MCF 10A (cell line): ENCODE data around the gene CABLES1. TPM values are rescaled to one million over a fixed set of nuclear protein-coding genes. Genes with fewer than 3 reads are reported as not detected.

ENCODE experiments used
- BruUV-seq: library from RNA; stranded (reverse); fragments of 400-500 nt; replicated peaks from 2 replicates; lab custom pipeline; 2021; lab: Mats Ljungman, UMichigan
- CTCF ChIA-PET: fragments of 300-600 bp; sonication (Branson Sonifier 250); formaldehyde crosslinking; extraction: SDS; loops from one replicate; lab custom pipeline; 2021; ENCODE audit warnings: antibody characterized with exemption, inconsistent platforms; lab: Yijun Ruan, JAX
- POLR2A ChIA-PET: fragments of 300-600, 350-650 bp; sonication (Branson Sonifier 250); formaldehyde crosslinking; extraction: SDS; loops from one replicate; lab custom pipeline; 2020; ENCODE audit warnings: antibody characterized with exemption, inconsistent platforms; lab: Yijun Ruan, JAX
- DNase-seq: peaks from one replicate; pipeline ENCODE4 v3.0.0-alpha.2; 2018; ENCODE audit not compliant: unreplicated experiment
- H3K27ac Mint-ChIP-seq: one replicate; pipeline ENCODE4 v1.8.0; 2022; ENCODE audit warnings: mild to moderate bottlenecking, low read depth, mixed read lengths; ENCODE audit not compliant: unreplicated experiment
- H3K27me3 Mint-ChIP-seq: one replicate; pipeline ENCODE4 v1.8.0; 2022; ENCODE audit warnings: mixed read lengths; ENCODE audit not compliant: insufficient read depth, unreplicated experiment
- H3K36me3 Mint-ChIP-seq: one replicate; pipeline ENCODE4 v1.8.0; 2022; ENCODE audit warnings: mild to moderate bottlenecking, moderate library complexity, mixed read lengths; ENCODE audit not compliant: insufficient read depth, unreplicated experiment
- H3K4me1 Mint-ChIP-seq: one replicate; pipeline ENCODE4 v1.8.0; 2022; ENCODE audit warnings: mixed read lengths; ENCODE audit not compliant: insufficient read depth, unreplicated experiment
- H3K4me3 Mint-ChIP-seq: one replicate; pipeline ENCODE4 v1.8.0; 2022; ENCODE audit warnings: mild to moderate bottlenecking, moderate library complexity, mixed read lengths; ENCODE audit not compliant: unreplicated experiment
- H3K9me3 Mint-ChIP-seq: one replicate; pipeline ENCODE4 v1.8.0; 2022; ENCODE audit warnings: mixed read lengths; ENCODE audit not compliant: unreplicated experiment
- CTCF ChIP-seq: fragments of 200-600 bp; IDR thresholded peaks from one replicate; pipeline ENCODE4 v1.8.0; 2022; ENCODE audit warnings: antibody characterized with exemption, mild to moderate bottlenecking; ENCODE audit not compliant: unreplicated experiment
- intact Hi-C: fragments of 100-400 bp; cut with micrococcal nuclease; formaldehyde crosslinking; loops from 2 replicates; pipeline ENCODE4 v1.14.1; 2022
- total RNA-seq: library from RNA; stranded (reverse); gene quantifications from 2 replicates; pipeline ENCODE4 v1.2.3, GENCODE V29; 2022

CABLES1 gene
- total RNA-seq, 1 experiment from 2014 or later, result 3.2 TPM

- BruUV-seq, result no TSS peak
- ChIA-PET POLR2A (interaction anchor here (0.6 to 1.0 kb wide), 6 partner anchors 9 to 125 kb away, joined by 3 to 4 read pairs (median 3); no protein-coding TSS in a partner anchor), CTCF (interaction anchor here (1.1 to 1.8 kb wide), 3 partner anchors 127 to 223 kb away, joined by 3 to 4 read pairs (median 4); no protein-coding TSS in a partner anchor)
- peaks cover 13% of the 10 kb centered on the region for H3K4me1 Mint-ChIP-seq
- TF ChIP-seq CTCF, result no peak
- no peaks in the 10 kb centered on the region for H3K27me3 Mint-ChIP-seq
- peaks cover 5% of the 10 kb centered on the region for H3K36me3 Mint-ChIP-seq
- intact Hi-C loops, result loop anchor here (2.0 to 10.0 kb wide), 2 partner anchors 116 to 128 kb away; partner anchors contain the start of gene CABLES1
- peak; percentile 73 for DNase-seq
- H3K27ac Mint-ChIP-seq, result peak overlapping the region; percentile 75
- no peaks in the 10 kb centered on the region for H3K9me3 Mint-ChIP-seq
- no peak overlapping the region for H3K4me3 Mint-ChIP-seq
Measured at GRCh38 chr18:23250893-23251656, 115.8 kb downstream of the CABLES1 start.

DNA sequence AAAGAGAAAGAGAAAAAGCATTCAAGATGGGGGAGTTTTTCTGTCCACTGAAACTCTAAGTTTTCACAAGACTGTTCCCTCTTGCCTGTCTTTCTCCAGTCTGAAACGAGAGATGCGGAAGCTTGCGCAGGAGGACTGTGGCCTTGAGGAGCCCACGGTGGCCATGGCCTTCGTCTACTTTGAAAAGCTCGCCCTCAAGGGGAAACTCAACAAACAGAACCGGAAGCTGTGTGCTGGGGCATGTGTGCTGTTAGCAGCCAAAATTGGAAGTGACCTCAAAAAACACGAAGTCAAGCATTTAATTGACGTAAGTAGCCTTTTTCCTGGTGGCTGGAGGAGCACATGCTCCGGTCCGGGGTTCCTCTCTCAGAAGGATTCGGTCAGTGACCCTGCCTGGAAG, 118.3 kb downstream of the CABLES1 start:
- ChIA-PET CTCF (interaction anchor here (0.6 kb wide), 1 partner anchor 37 kb away, joined by 3 read pairs; no protein-coding TSS in a partner anchor), POLR2A (interaction anchor here (0.6 kb wide), 1 partner anchor 71 kb away, joined by 3 read pairs; no protein-coding TSS in a partner anchor)
- no peaks in the 10 kb centered on the region for H3K9me3 Mint-ChIP-seq
- no peak for DNase-seq
- intact Hi-C loops, result loop anchor here (10.0 kb wide), 1 partner anchor 119 kb away; the partner anchor contains the start of gene CABLES1
- H3K27me3 Mint-ChIP-seq, result no peaks in the 10 kb centered on the region
- no TSS peak for BruUV-seq
- H3K36me3 Mint-ChIP-seq, result peaks cover 5% of the 10 kb centered on the region
- H3K4me3 Mint-ChIP-seq, result no peak overlapping the region
- H3K27ac Mint-ChIP-seq, result no peak overlapping the region
- peaks cover 22% of the 10 kb centered on the region for H3K4me1 Mint-ChIP-seq
- no peak for TF ChIP-seq CTCF

DNA sequence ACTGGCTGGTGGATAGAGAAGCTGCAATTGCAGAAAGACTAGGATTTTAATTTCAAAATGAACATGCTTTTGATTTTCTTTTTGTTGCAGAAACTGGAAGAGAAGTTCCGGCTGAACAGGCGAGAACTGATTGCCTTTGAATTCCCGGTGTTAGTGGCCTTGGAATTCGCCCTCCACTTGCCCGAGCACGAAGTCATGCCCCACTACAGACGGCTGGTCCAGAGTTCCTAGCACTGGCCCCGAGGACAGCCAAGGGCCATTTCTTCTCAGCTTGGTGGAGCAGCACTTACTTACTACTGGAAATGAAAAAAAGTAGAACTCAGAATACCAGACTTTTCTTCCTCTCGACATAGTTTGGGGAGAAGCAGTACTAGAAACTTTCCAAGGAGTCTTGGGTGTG, 121.9 kb downstream of the CABLES1 start:
- POLR2A ChIA-PET, result no interaction called here
- CTCF ChIA-PET, result no interaction called here
- Mint-ChIP-seq H3K4me3 (no peak overlapping the region), H3K36me3 (peaks cover 5% of the 10 kb centered on the region), H3K4me1 (peaks cover 21% of the 10 kb centered on the region), H3K9me3 (no peaks in the 10 kb centered on the region), H3K27me3 (no peaks in the 10 kb centered on the region), H3K27ac (no peak overlapping the region)
- intact Hi-C loops, result loop anchor here (10.0 kb wide), 1 partner anchor 122 kb away; the partner anchor contains the start of gene CABLES1
- BruUV-seq, result no TSS peak
- no peak for DNase-seq
- TF ChIP-seq CTCF, result no peak
